Prostate gland (tissue), 2 donors: ENCODE results near the gene MYO5A. TPM values are rescaled to one million over a fixed set of nuclear protein-coding genes. Genes with fewer than 3 reads are reported as not detected.

Experiments used
- DNase-seq: peaks from one replicate; pipeline ENCODE4 v3.0.0-alpha.2; 2019; ENCODE audit warnings: low spot score
- H3K27ac ChIP-seq, 2 donors: fragments of 200-600 bp; sonication (generic); 2 replicates each; pipeline ENCODE4 v1.5.1; 2017 to 2019
- H3K27me3 ChIP-seq: fragments of 200-600 bp; sonication (generic); replicated peaks from 2 replicates; pipeline ENCODE4 v1.5.1; 2019; ENCODE audit not compliant: insufficient read depth
- H3K36me3 ChIP-seq, 2 donors: fragments of 200-600 bp; sonication (generic); 1 replicate in 1 of 2; 2 replicates in 1 of 2; pipeline versions ENCODE4 v1.5.1 to v1.8.1; 2017 to 2019
- H3K4me1 ChIP-seq: fragments of 200-600 bp; sonication (generic); replicated peaks from 2 replicates; pipeline ENCODE4 v1.5.1; 2019
- H3K4me3 ChIP-seq, 2 donors: fragments of 200-600 bp; sonication (generic); 2 replicates each; pipeline ENCODE4 v1.5.1; 2017 to 2019
- H3K9me3 ChIP-seq: fragments of 200-600 bp; sonication (generic); 2 replicates; pipeline ENCODE4 v1.5.1; 2017
- CTCF ChIP-seq, 4 experiments: fragments of 200-600 bp in 2 of 4; fragments of 450-650 bp in 2 of 4; sonication (generic) in 2 of 4; IDR thresholded peaks; 1 replicate in 3 of 4; 2 replicates in 1 of 4; pipeline ENCODE4 v1.5.1; 2016 to 2019; ENCODE audit warnings: antibody characterized with exemption in 4 of 4, mild to moderate bottlenecking in 2 of 4, moderate library complexity in 2 of 4
- POLR2A ChIP-seq: fragments of 450-650 bp; IDR thresholded peaks from one replicate; pipeline ENCODE4 v1.6.1; 2016; ENCODE audit warnings: antibody characterized with exemption, mild to moderate bottlenecking
- POLR2AphosphoS5 ChIP-seq: sonication (generic); formaldehyde crosslinking; IDR thresholded peaks from one replicate; pipeline ENCODE4 v1.6.1; 2017; ENCODE audit warnings: antibody characterized with exemption
- WGBS: methylation state at CpG from one replicate; pipeline ENCODE4 v1.1.5; 2018; 5-methylcytosine and 5-hydroxymethylcytosine counted together
- intact Hi-C: fragments of 100-400 bp; cut with DNase I; formaldehyde crosslinking; loops from one replicate; pipeline ENCODE4 v1.14.2; 2022
- total RNA-seq, 2 donors: library from RNA; depleted of rRNA; stranded (reverse); fragments of >200 nt; gene quantifications; one replicate each; pipeline ENCODE4 v1.1.0, GENCODE V29; 2016

The MYO5A gene
- total RNA-seq, 2 donors from 2014 or later = 24.9 to 41.9 TPM

- Histone ChIP-seq H3K27ac (no peak overlapping the region), H3K4me3 (no peak overlapping the region), H3K27me3 (no peaks in the 10 kb centered on the region), H3K4me1 (no peaks in the 10 kb centered on the region), H3K36me3 (no peaks in the 10 kb centered on the region), H3K9me3 (no peaks in the 10 kb centered on the region)
- intact Hi-C loops = no loop called here
- TF ChIP-seq POLR2AphosphoS5 (no peak), POLR2A (no peak), CTCF (IDR thresholded peaks at IDR 0.05) (no peak)
- DNase-seq = no peak
Observed at GRCh38 chr15:52385670-52386069, 143.0 kb downstream of the MYO5A start.

- TF ChIP-seq CTCF (IDR thresholded peaks at IDR 0.05) (no peak), POLR2AphosphoS5 (no peak), POLR2A (no peak)
- no peak for DNase-seq
- intact Hi-C loops = no loop called here
- Histone ChIP-seq H3K27ac (no peak overlapping the region), H3K36me3 (no peaks in the 10 kb centered on the region), H3K9me3 (no peaks in the 10 kb centered on the region), H3K4me3 (no peak overlapping the region), H3K4me1 (no peaks in the 10 kb centered on the region), H3K27me3 (no peaks in the 10 kb centered on the region)
- 94% methylated on average over 2 of the region's 2 CpGs for WGBS
Observed at GRCh38 chr15:52383100-52383588, 145.5 kb downstream of the MYO5A start.

- intact Hi-C loops = no loop called here
- Histone ChIP-seq H3K36me3 (no peaks in the 10 kb centered on the region), H3K4me1 (no peaks in the 10 kb centered on the region), H3K27me3 (no peaks in the 10 kb centered on the region), H3K9me3 (no peaks in the 10 kb centered on the region), H3K4me3 (no peak overlapping the region), H3K27ac (no peak overlapping the region)
- no peak for TF ChIP-seq POLR2AphosphoS5
- no peak for TF ChIP-seq POLR2A
- TF ChIP-seq CTCF (IDR thresholded peaks at IDR 0.05) = no peak
- 96% methylated on average over 1 of the region's 1 CpG for WGBS
- no peak for DNase-seq
Observed at GRCh38 chr15:52382647-52383046, 146.0 kb downstream of the MYO5A start.

GRCh38 chr15:52379395-52380106 is 149.1 kb downstream of the MYO5A start:
- intact Hi-C loops = no loop called here
- H3K36me3 ChIP-seq = no peaks in the 10 kb centered on the region
- no peaks in the 10 kb centered on the region for H3K27me3 ChIP-seq
- DNase-seq = no peak
- H3K4me3 ChIP-seq = no peak overlapping the region
- TF ChIP-seq POLR2A (no peak), CTCF (IDR thresholded peaks at IDR 0.05) (no peak), POLR2AphosphoS5 (no peak)
- no peak overlapping the region for H3K27ac ChIP-seq
- no peaks in the 10 kb centered on the region for H3K4me1 ChIP-seq
- no peaks in the 10 kb centered on the region for H3K9me3 ChIP-seq
- WGBS = 70% methylated on average over 14 of the region's 14 CpGs

GRCh38 chr15:52378746-52379394 is 149.8 kb downstream of the MYO5A start:
- H3K27me3 ChIP-seq = no peaks in the 10 kb centered on the region
- no peaks in the 10 kb centered on the region for H3K4me1 ChIP-seq
- no peak for TF ChIP-seq POLR2AphosphoS5
- no peak for TF ChIP-seq POLR2A
- no peak for TF ChIP-seq CTCF (IDR thresholded peaks at IDR 0.05)
- 91% methylated on average over 6 of the region's 6 CpGs for WGBS
- no peak overlapping the region for H3K4me3 ChIP-seq
- no peak for DNase-seq
- H3K36me3 ChIP-seq = no peaks in the 10 kb centered on the region
- no peak overlapping the region for H3K27ac ChIP-seq
- intact Hi-C loops = no loop called here
- H3K9me3 ChIP-seq = no peaks in the 10 kb centered on the region
